ENCODE results near the gene ITGB6.

ITGB6 gene, protein sequence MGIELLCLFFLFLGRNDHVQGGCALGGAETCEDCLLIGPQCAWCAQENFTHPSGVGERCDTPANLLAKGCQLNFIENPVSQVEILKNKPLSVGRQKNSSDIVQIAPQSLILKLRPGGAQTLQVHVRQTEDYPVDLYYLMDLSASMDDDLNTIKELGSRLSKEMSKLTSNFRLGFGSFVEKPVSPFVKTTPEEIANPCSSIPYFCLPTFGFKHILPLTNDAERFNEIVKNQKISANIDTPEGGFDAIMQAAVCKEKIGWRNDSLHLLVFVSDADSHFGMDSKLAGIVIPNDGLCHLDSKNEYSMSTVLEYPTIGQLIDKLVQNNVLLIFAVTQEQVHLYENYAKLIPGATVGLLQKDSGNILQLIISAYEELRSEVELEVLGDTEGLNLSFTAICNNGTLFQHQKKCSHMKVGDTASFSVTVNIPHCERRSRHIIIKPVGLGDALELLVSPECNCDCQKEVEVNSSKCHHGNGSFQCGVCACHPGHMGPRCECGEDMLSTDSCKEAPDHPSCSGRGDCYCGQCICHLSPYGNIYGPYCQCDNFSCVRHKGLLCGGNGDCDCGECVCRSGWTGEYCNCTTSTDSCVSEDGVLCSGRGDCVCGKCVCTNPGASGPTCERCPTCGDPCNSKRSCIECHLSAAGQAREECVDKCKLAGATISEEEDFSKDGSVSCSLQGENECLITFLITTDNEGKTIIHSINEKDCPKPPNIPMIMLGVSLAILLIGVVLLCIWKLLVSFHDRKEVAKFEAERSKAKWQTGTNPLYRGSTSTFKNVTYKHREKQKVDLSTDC

DNA sequence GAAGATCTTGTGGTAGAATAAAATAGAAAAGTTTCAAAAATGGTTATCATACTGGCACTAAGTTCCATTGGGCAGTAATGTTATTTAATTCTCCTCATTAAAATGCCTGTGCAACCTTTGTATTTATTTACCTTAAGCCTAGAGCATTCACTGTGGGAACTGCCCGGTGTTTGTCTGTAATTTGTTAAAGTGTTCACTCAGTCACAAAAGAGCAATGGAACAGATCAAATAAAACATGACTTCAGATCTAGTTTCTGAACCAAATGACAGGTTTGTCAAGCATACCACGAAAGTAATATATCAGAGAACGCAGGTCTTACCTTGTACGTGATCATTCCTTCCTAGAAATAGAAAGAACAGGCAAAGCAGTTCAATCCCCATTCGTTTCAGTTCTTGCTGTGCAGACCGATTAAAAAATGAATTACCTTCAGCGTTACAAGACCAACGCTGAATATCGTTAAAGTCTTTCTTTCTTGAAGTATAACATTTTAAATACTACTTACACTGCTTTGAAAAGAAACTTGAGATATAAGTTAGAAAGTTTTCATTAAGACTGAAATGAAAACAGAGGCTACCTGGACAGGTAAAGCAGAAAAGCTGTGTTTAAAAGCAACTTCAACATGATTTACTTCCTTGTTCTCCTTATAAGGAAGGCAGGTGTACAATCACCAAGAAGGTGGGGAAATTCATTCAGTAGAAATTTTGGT, at the start of gene ITGB6:
Gene ITGB6 (minus strand): TSS at position 590 of the 707 bp plus-strand sequence. CDS start 209 bp downstream, at position 381.
- Histone ChIP-seq H3K27ac (no peak within 1 kb of the TSS), H3K4me3 (no peak within 1 kb of the TSS)
- TF ChIP-seq, protein P1, sequence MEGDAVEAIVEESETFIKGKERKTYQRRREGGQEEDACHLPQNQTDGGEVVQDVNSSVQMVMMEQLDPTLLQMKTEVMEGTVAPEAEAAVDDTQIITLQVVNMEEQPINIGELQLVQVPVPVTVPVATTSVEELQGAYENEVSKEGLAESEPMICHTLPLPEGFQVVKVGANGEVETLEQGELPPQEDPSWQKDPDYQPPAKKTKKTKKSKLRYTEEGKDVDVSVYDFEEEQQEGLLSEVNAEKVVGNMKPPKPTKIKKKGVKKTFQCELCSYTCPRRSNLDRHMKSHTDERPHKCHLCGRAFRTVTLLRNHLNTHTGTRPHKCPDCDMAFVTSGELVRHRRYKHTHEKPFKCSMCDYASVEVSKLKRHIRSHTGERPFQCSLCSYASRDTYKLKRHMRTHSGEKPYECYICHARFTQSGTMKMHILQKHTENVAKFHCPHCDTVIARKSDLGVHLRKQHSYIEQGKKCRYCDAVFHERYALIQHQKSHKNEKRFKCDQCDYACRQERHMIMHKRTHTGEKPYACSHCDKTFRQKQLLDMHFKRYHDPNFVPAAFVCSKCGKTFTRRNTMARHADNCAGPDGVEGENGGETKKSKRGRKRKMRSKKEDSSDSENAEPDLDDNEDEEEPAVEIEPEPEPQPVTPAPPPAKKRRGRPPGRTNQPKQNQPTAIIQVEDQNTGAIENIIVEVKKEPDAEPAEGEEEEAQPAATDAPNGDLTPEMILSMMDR (IDR thresholded peaks at IDR 0.05), result no peak
- no peak for DNase-seq (ENCODE audit: low spot score)

DNA sequence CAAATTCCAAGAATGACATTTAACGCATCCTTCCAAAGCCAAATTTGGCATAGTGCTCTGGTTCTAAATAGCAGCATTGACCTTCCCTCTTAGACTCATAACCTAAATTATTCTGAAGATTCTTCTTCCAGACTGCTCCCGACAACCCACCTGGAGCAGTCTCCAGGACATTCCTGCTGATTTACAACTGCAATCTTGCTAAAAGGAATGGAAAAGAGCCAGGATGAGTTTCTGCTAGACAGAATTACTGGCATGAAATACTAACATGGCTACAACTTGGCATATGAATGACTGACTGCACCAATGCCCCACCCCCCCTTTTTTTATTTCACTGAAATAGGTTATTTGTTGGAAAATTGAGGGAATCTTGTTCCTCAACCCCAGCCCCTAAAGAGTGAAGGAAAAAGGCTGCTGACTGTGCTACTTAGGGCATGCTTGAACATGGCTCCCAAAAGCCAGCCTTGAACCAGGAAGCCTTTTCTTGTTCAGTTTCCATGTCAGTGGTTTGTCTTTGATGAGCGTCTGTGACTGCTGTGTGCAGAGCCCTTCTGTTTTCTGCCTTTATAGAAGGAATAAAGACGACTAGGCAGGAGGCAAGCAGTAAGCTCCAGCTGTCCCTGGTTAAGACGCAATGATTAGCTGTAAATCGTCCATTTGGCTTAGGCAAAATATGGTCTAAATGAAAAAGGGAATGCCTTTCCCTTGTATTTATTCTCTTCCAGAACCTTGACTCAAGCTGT, 47.4 kb upstream of the ITGB6 start:
- H3K27ac ChIP-seq, result no peak overlapping the region
- TF ChIP-seq, protein P1 (IDR thresholded peaks at IDR 0.05), result no peak
- no peak for DNase-seq (ENCODE audit: low spot score)

DNA sequence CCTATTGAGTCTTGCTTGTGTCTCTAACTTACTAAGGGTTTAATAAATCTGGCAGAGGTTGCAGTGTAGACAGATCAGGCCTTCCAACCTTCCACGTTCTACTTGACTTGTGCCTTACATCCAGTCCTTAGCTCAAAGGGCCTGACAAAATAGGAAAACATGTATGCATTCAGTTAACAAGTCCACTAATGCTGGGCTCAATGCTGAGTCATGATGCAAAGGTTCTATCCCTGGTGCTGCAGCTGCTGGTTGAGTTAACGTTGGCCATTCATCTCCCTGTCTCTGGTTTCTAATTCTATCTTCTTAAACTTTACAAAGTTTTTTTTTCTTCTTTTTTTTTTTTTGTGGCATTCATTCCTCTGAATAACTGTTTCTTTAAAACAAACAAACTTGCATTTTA, 46.3 kb upstream of the ITGB6 start:
- DNase-seq (ENCODE audit: low spot score), result no peak
- H3K27ac ChIP-seq, result no peak overlapping the region
- TF ChIP-seq, protein P1 (IDR thresholded peaks at IDR 0.05), result no peak
- no peak overlapping the region for H3K4me3 ChIP-seq

More for the DNA sequence above, 47.4 kb upstream of the ITGB6 start:
- no peak overlapping the region for H3K4me3 ChIP-seq

DNA sequence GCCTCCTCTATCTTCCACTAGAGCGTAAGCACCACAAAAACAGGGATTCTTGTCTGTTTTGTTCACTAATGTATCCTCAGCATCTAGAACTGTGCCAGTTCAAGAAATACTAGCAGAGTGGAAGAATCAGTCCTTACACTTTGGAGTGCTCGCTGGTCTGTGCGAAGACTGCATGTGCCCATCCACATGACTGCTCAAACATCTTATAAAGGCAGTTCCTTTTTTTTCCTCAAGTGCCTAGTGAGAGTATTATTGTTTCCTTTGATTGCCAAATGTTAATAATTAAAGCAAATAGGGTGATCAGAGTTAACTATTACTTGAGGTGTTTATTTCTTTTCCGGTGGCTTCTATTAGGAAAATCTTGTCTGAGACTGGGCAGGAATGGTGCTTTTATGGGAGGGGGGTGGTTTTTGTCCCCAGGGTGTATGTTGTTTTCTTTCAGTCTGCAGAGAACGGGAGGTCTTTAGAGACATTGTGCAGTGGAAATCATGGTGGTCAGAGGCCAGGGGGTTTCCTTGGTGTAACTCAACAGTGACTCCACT, 45.6 kb upstream of the ITGB6 start:
- no peak for DNase-seq (ENCODE audit: low spot score)
- TF ChIP-seq, protein P1 (IDR thresholded peaks at IDR 0.05), result no peak
- no peak overlapping the region for H3K4me3 ChIP-seq
- H3K27ac ChIP-seq, result no peak overlapping the region

DNA sequence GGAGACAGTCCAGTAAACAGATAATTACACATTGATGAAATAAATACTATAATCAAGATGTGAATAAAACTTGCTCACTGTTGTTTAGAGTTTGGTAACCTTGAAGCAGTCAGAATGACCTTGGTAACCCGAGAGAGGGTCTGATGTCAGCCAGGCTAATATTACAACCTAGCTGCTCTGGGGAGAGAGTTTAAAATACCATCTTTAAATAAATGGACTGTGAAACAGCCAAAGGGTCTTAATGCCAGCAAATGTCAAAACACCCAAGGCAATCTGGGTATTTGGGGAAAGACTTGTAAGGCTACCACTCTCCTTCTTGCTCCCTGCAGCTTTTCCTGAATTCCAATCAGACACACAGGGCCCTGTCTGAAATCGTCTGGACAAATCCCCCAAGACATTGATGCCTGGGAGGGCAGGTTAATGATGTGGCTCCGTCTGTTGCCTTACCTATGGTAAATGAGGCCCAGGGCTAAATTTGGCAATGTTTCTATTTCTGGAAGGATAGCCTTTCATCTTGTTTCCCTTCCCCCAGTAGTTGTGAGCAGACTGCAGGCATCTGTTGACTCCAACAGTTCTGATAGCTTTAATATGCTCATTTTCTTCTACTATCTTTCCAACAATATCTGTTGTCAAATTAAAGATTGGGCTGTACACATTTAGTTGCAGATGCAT, 43.0 kb upstream of the ITGB6 start:
- peak overlapping the region in 1 of 2 donors; percentile 38 for H3K27ac ChIP-seq
- TF ChIP-seq, protein P1 (IDR thresholded peaks at IDR 0.05), result no peak
- no peak for DNase-seq (ENCODE audit: low spot score)
- no peak overlapping the region for H3K4me3 ChIP-seq
